GM23338 (cell line): Measurements from ENCODE around the gene GPATCH8. TPM values are rescaled to one million over a fixed set of nuclear protein-coding genes. Genes with fewer than 3 reads are reported as not detected.

ENCODE experiments used
- ATAC-seq: fragments of 200-7000 bp; cut with Tn5 transposase; 3 replicates; pipeline ENCODE4 v1.9.1; 2020
- DNase-seq: peaks from one replicate; pipeline ENCODE4 v3.0.0-alpha.2; 2015; ENCODE audit warnings: low spot score
- H2AFZ ChIP-seq: fragments of 200-600 bp; sonication (generic); 2 replicates; pipeline ENCODE4 v1.8.0; 2016; ENCODE audit warnings: antibody characterized with exemption, mild to moderate bottlenecking, moderate library complexity
- H3F3A ChIP-seq: fragments of 200-600 bp; sonication (generic); replicated peaks from 2 replicates; pipeline ENCODE4 v1.8.0; 2017; ENCODE audit warnings: antibody characterized with exemption, mixed run types, low read depth
- H3K27ac ChIP-seq: fragments of 200-600 bp; sonication (generic); 2 replicates; pipeline ENCODE4 v1.6.1; 2016; ENCODE audit warnings: low read depth
- H3K27me3 ChIP-seq: fragments of 200-600 bp; sonication (generic); 2 replicates; pipeline ENCODE4 v1.8.0; 2016; ENCODE audit warnings: mild to moderate bottlenecking, mixed run types, moderate library complexity; ENCODE audit not compliant: insufficient read depth
- H3K36me3 ChIP-seq: fragments of 200-600 bp; sonication (generic); 2 replicates; pipeline ENCODE4 v1.8.0; 2016; ENCODE audit warnings: mild to moderate bottlenecking; ENCODE audit not compliant: insufficient read depth
- H3K4me1 ChIP-seq: fragments of 200-600 bp; sonication (generic); 2 replicates; pipeline ENCODE4 v1.8.0; 2016; ENCODE audit warnings: mild to moderate bottlenecking, moderate library complexity; ENCODE audit not compliant: insufficient read depth
- H3K4me2 ChIP-seq: fragments of 200-600 bp; sonication (generic); 2 replicates; pipeline ENCODE4 v1.7.1; 2017; ENCODE audit warnings: mixed run types
- H3K4me3 ChIP-seq: fragments of 200-600 bp; sonication (generic); 2 replicates; pipeline ENCODE4 v1.6.1; 2016; ENCODE audit warnings: mixed run types
- H3K79me2 ChIP-seq: fragments of 200-600 bp; sonication (generic); replicated peaks from 2 replicates; pipeline ENCODE4 v1.8.0; 2017; ENCODE audit warnings: mild to moderate bottlenecking; ENCODE audit not compliant: insufficient read depth
- H3K9me2 ChIP-seq: fragments of 200-600 bp; sonication (generic); 2 replicates; pipeline ENCODE4 v1.8.0; 2017; ENCODE audit not compliant: insufficient read depth
- H4K20me1 ChIP-seq: fragments of 200-600 bp; sonication (generic); replicated peaks from 2 replicates; pipeline ENCODE4 v1.8.0; 2017; ENCODE audit warnings: mild to moderate bottlenecking; ENCODE audit not compliant: insufficient read depth
- H3K27ac Mint-ChIP-seq: 2 replicates; pipeline ENCODE4 v1.8.0; 2020; ENCODE audit warnings: inconsistent platforms, mild to moderate bottlenecking, moderate library complexity, mixed read lengths
- H3K27me3 Mint-ChIP-seq: 3 replicates; pipeline ENCODE4 v1.8.0; 2022; ENCODE audit warnings: low read depth, mild to moderate bottlenecking, moderate library complexity, mixed read lengths, inconsistent platforms; ENCODE audit not compliant: insufficient read depth, poor library complexity
- H3K36me3 Mint-ChIP-seq: 3 replicates; pipeline ENCODE4 v1.8.0; 2021; ENCODE audit warnings: low read depth, mild to moderate bottlenecking, inconsistent platforms, moderate library complexity, mixed read lengths
- H3K4me1 Mint-ChIP-seq: 3 replicates; pipeline ENCODE4 v1.8.0; 2020; ENCODE audit warnings: mild to moderate bottlenecking, inconsistent platforms, mixed read lengths
- H3K4me3 Mint-ChIP-seq: 3 replicates; pipeline ENCODE4 v1.8.0; 2021; ENCODE audit warnings: moderate library complexity, mild to moderate bottlenecking, inconsistent platforms, mixed read lengths
- H3K9me3 Mint-ChIP-seq: 3 replicates; pipeline ENCODE4 v1.8.0; 2020; ENCODE audit warnings: moderate library complexity, mild to moderate bottlenecking, inconsistent platforms, mixed read lengths
- CREB1 ChIP-seq: fragments of 250-450 bp; sonication (Bioruptor Pico); IDR thresholded peaks from 2 replicates; pipeline ENCODE4 v1.5.0; 2020; ENCODE audit warnings: low read depth, mild to moderate bottlenecking, moderate library complexity
- CTCF ChIP-seq, 2 experiments: fragments of 200-600 bp in 1 of 2; sonication (generic) in 1 of 2; conservative IDR thresholded peaks; 2 replicates each; pipeline versions ENCODE4 v1.5.1 to v1.6.1; 2016 to 2017; ENCODE audit warnings: antibody characterized with exemption in 2 of 2, low read depth in 2 of 2, mild to moderate bottlenecking in 2 of 2, moderate library complexity in 1 of 2
- ETS1 ChIP-seq: IDR thresholded peaks from 2 replicates; pipeline ENCODE4 v1.6.1; 2016; ENCODE audit warnings: antibody characterized with exemption
- EZH2 ChIP-seq: fragments of 200-600 bp; sonication (generic); IDR thresholded peaks from one replicate; pipeline ENCODE4 v1.8.0; 2017; ENCODE audit warnings: antibody characterized with exemption, mild to moderate bottlenecking, low read depth; ENCODE audit not compliant: unreplicated experiment
- EZH2phosphoT487 ChIP-seq: fragments of 200-600 bp; sonication (generic); IDR thresholded peaks from one replicate; pipeline ENCODE4 v1.8.1; 2018; ENCODE audit warnings: antibody characterized with exemption; ENCODE audit not compliant: unreplicated experiment
- JUNB ChIP-seq: IDR thresholded peaks from one replicate; pipeline ENCODE4 v1.6.1; 2016; ENCODE audit warnings: antibody characterized with exemption; ENCODE audit not compliant: unreplicated experiment
- NANOG ChIP-seq: IDR thresholded peaks from 2 replicates; pipeline ENCODE4 v1.6.1; 2016; ENCODE audit warnings: antibody characterized with exemption, borderline replicate concordance
- POLR2AphosphoS5 ChIP-seq: IDR thresholded peaks from 2 replicates; pipeline ENCODE4 v1.6.1; 2016; ENCODE audit warnings: antibody characterized with exemption, low read depth
- REST ChIP-seq: IDR thresholded peaks from one replicate; pipeline ENCODE4 v1.6.1; 2018; ENCODE audit warnings: antibody characterized with exemption; ENCODE audit not compliant: unreplicated experiment
- STAT1 ChIP-seq: IDR thresholded peaks from one replicate; pipeline ENCODE4 v1.6.1; 2016; ENCODE audit warnings: antibody characterized with exemption; ENCODE audit not compliant: unreplicated experiment
- ZNF114 ChIP-seq: fragments of 250-450 bp; sonication (Bioruptor Pico); IDR thresholded peaks from 2 replicates; pipeline ENCODE4 v1.5.0; 2020; ENCODE audit warnings: mild to moderate bottlenecking, moderate library complexity
- ZNF331 ChIP-seq: fragments of 250-450 bp; sonication (Bioruptor Pico); IDR thresholded peaks from 2 replicates; pipeline ENCODE4 v1.5.0; 2020; ENCODE audit warnings: low read depth, mild to moderate bottlenecking, moderate library complexity
- ZNF462 ChIP-seq: fragments of 250-450 bp; sonication (Bioruptor Pico); IDR thresholded peaks from 2 replicates; pipeline ENCODE4 v1.5.0; 2020; ENCODE audit warnings: mild to moderate bottlenecking, moderate library complexity
- polyA plus RNA-seq: library from polyadenylated mRNA; unstranded; fragments of >200 nt; fragmentation: Nextera tagmentation; extraction: Ambion mirVana; gene quantifications from 2 replicates; pipeline ENCODE4 v1.2.1, GENCODE V29; 2016
- total RNA-seq: library from RNA; depleted of rRNA; stranded (reverse); fragments of >200 nt; shearing (Covaris generic); gene quantifications from 2 replicates; pipeline ENCODE4 v1.2.3, GENCODE V29; 2014

Gene GPATCH8
- total and polyA plus RNA-seq, 2 experiments from 2014 or later = 44.4 to 76.5 TPM

GRCh38 chr17:44355642-44356099, 147.5 kb downstream of the GPATCH8 start:
- Histone ChIP-seq H3K4me2 (0 out of 2 replicates have a peak overlapping the region, but pooled peaks have one; percentile 79), H3K4me1 (peaks cover 9% of the 10 kb centered on the region; the same call in 1 of the 2 replicates), H3K4me3 (no peak overlapping the region), H3K27ac (no peak overlapping the region), H3F3A (peaks cover 10% of the 10 kb centered on the region; the same call in 1 of the 2 replicates), H3K36me3 (no peaks in the 10 kb centered on the region), H2AFZ (no peak overlapping the region), H4K20me1 (peaks cover 11% of the 10 kb centered on the region), H3K79me2 (no peaks in the 10 kb centered on the region), H3K9me2 (no peaks in the 10 kb centered on the region), H3K27me3 (peaks cover 8% of the 10 kb centered on the region; the same call in 1 of the 2 replicates)
- no peak overlapping the region for H3K27ac Mint-ChIP-seq
- ATAC-seq (no peak), DNase-seq (no peak)
- no peak overlapping the region; the same call in 2 of the 3 replicates for H3K4me3 Mint-ChIP-seq
- peaks cover 2% of the 10 kb centered on the region; the same call in 1 of the 3 replicates for H3K9me3 Mint-ChIP-seq
- TF ChIP-seq REST (no peak), ETS1 (no peak), EZH2phosphoT487 (no peak), EZH2 (no peak), ZNF462 (no peak), JUNB (no peak), CREB1 (CRISPR knock-in tag) (no peak), STAT1 (no peak), ZNF114 (CRISPR knock-in tag) (no peak), ZNF331 (no peak), CTCF (conservative IDR thresholded peaks at IDR 0.05; ENCODE audit: low read depth in 2 of 2) (no peak), NANOG (no peak), POLR2AphosphoS5 (no peak)
- H3K27me3 Mint-ChIP-seq = peaks cover 22% of the 10 kb centered on the region
- peaks cover 12% of the 10 kb centered on the region for H3K36me3 Mint-ChIP-seq
- H3K4me1 Mint-ChIP-seq = peaks cover 23% of the 10 kb centered on the region
